Endothelial cell of umbilical vein (primary cell): ENCODE results near the gene STIM1. TPM values are rescaled to one million over a fixed set of nuclear protein-coding genes. Genes with fewer than 3 reads are reported as not detected.

Experiments used
- BruUV-seq: library from RNA; stranded (reverse); fragments of 400-500 nt; replicated peaks from 2 replicates; lab custom pipeline; 2021; lab: Mats Ljungman, UMichigan
- CTCF ChIA-PET: fragments of 300-600, 350-600 bp; sonication (Branson Sonifier 250); formaldehyde crosslinking; loops from one replicate; lab custom pipeline; 2021; ENCODE audit warnings: antibody characterized with exemption, inconsistent platforms; lab: Charles Lee
- POLR2A ChIA-PET: fragments of 300-600, 350-600 bp; sonication (Branson Sonifier 250); formaldehyde crosslinking; loops from one replicate; lab custom pipeline; 2021; ENCODE audit warnings: antibody characterized with exemption, inconsistent platforms; lab: Charles Lee
- DNase-seq: peaks from one replicate; pipeline ENCODE4 v3.0.0-alpha.2; 2011; ENCODE audit warnings: low read depth, low spot score
- FAIRE-seq: peaks from 2 replicates; lab custom pipeline; 2011; peaks lifted over from hg19 to GRCh38; lab: Jason Lieb, UNC
- H2AFZ ChIP-seq: 2 replicates; pipeline ENCODE4 v1.6.0; 2012; ENCODE audit warnings: low read depth, low read length, control low read depth, inconsistent platforms
- H3K27ac ChIP-seq: 2 replicates; pipeline ENCODE4 v1.5.1; 2011; ENCODE audit warnings: low read depth, mild to moderate bottlenecking, control low read depth, low read length, moderate library complexity; ENCODE audit not compliant: insufficient read depth
- H3K27me3 ChIP-seq, 2 experiments: 2 replicates each; pipeline versions ENCODE4 v1.6.0 to v1.6.1; 2011; ENCODE audit warnings: low read length in 2 of 2, mixed read lengths in 1 of 2; ENCODE audit not compliant: control insufficient read depth in 2 of 2, insufficient read depth in 2 of 2
- H3K36me3 ChIP-seq, 2 experiments: 2 replicates in 1 of 2; 3 replicates in 1 of 2; pipeline ENCODE4 v1.5.1; 2011; ENCODE audit warnings: low read length in 2 of 2, mild to moderate bottlenecking in 1 of 2, moderate library complexity in 1 of 2; ENCODE audit not compliant: control insufficient read depth in 2 of 2, insufficient read depth in 2 of 2; ENCODE audit errors: extremely low read depth in 1 of 2
- H3K4me1 ChIP-seq: 3 replicates; pipeline ENCODE4 v1.5.1; 2011; ENCODE audit warnings: mild to moderate bottlenecking, low read length; ENCODE audit not compliant: control insufficient read depth, insufficient read depth; ENCODE audit errors: extremely low read depth
- H3K4me2 ChIP-seq: 2 replicates; pipeline ENCODE4 v1.6.1; 2011; ENCODE audit warnings: low read length, control low read depth, mixed read lengths; ENCODE audit not compliant: insufficient read depth
- H3K4me3 ChIP-seq, 3 experiments: fragments of 200-600 bp in 1 of 3; sonication (generic), shearing (Covaris generic) in 1 of 3; replicated peaks in 1 of 3; 2 replicates each; pipeline ENCODE4 v1.5.1; 2011 to 2016; ENCODE audit warnings: control low read depth in 3 of 3, low read length in 3 of 3, mild to moderate bottlenecking in 2 of 3, inconsistent platforms in 1 of 3, low read depth in 1 of 3, moderate library complexity in 1 of 3; ENCODE audit not compliant: insufficient read depth in 1 of 3
- H3K79me2 ChIP-seq: 2 replicates; pipeline ENCODE4 v1.6.0; 2012; ENCODE audit warnings: low read length, inconsistent platforms; ENCODE audit not compliant: control insufficient read depth, insufficient read depth
- H3K9ac ChIP-seq: replicated peaks from 2 replicates; pipeline ENCODE3; 2011; ENCODE audit warnings: low read length, control low read depth; ENCODE audit not compliant: insufficient read depth; ENCODE audit errors: extremely low read depth
- H3K9me1 ChIP-seq: replicated peaks from 3 replicates; pipeline ENCODE4 v1.6.0; 2011; ENCODE audit warnings: mild to moderate bottlenecking, low read length; ENCODE audit not compliant: control insufficient read depth, insufficient read depth; ENCODE audit errors: extremely low read depth
- H3K9me3 ChIP-seq: replicated peaks from 2 replicates; pipeline ENCODE4 v1.5.1; 2012; ENCODE audit warnings: low read length, inconsistent platforms; ENCODE audit not compliant: control insufficient read depth, insufficient read depth
- H4K20me1 ChIP-seq: replicated peaks from 2 replicates; pipeline ENCODE3; 2011; ENCODE audit warnings: mild to moderate bottlenecking, low read length; ENCODE audit not compliant: control insufficient read depth, insufficient read depth; ENCODE audit errors: extremely low read depth
- CTCF ChIP-seq, 2 donors: IDR thresholded peaks; 1 replicate in 1 of 2; 2 replicates in 1 of 2; pipeline ENCODE4 v1.5.1; 2011; ENCODE audit warnings: low read length in 2 of 2, mild to moderate bottlenecking in 2 of 2, moderate library complexity in 2 of 2, control low read depth in 1 of 2, inconsistent platforms in 1 of 2, low read depth in 1 of 2; ENCODE audit not compliant: insufficient read depth in 1 of 2; ENCODE audit errors: extremely low read depth in 1 of 2
- EZH2 ChIP-seq: IDR thresholded peaks from 2 replicates; pipeline ENCODE4 v1.6.1; 2012; ENCODE audit warnings: borderline replicate concordance, low read depth, mild to moderate bottlenecking, moderate library complexity, low read length, inconsistent platforms; ENCODE audit not compliant: severe bottlenecking
- FOS ChIP-seq: IDR thresholded peaks from 2 replicates; pipeline ENCODE4 v1.6.1; 2011; ENCODE audit warnings: mild to moderate bottlenecking, low read length, moderate library complexity, borderline replicate concordance; ENCODE audit not compliant: insufficient read depth
- GATA2 ChIP-seq: IDR thresholded peaks from 2 replicates; pipeline ENCODE4 v1.7.0; 2011; ENCODE audit warnings: low read depth, mild to moderate bottlenecking, moderate library complexity, mixed read lengths, low read length; ENCODE audit not compliant: insufficient read length, insufficient read depth
- JUN ChIP-seq: IDR thresholded peaks from 2 replicates; pipeline ENCODE4 v1.6.1; 2011; ENCODE audit warnings: borderline replicate concordance, low read depth; ENCODE audit not compliant: insufficient read length, insufficient read depth
- MAX ChIP-seq: IDR thresholded peaks from 2 replicates; pipeline ENCODE4 v1.6.1; 2011; ENCODE audit not compliant: insufficient read depth, insufficient read length
- MYC ChIP-seq: IDR thresholded peaks from one replicate; pipeline ENCODE4 v1.6.1; 2011; ENCODE audit warnings: mild to moderate bottlenecking, low read depth, low read length
- POLR2A ChIP-seq: IDR thresholded peaks from 2 replicates; pipeline ENCODE4 v1.6.1; 2012; ENCODE audit warnings: low read depth, mild to moderate bottlenecking, control low read depth, low read length
- POLR2AphosphoS5 ChIP-seq: IDR thresholded peaks from 2 replicates; pipeline ENCODE4 v1.6.1; 2012; ENCODE audit warnings: low read depth, mild to moderate bottlenecking, control low read depth, low read length, moderate library complexity; ENCODE audit not compliant: insufficient read depth
- dilution Hi-C: fragments of 300-500 bp; cut with MboI; formaldehyde crosslinking; loops from one replicate; pipeline ENCODE4 v1.15.0; 2019; ENCODE audit warnings: low sequenced_read_pairs; ENCODE audit not compliant: extremely low pct_ligation_motif_present
- intact Hi-C: fragments of 100-400 bp; cut with micrococcal nuclease; formaldehyde crosslinking; loops from one replicate; pipeline ENCODE4 v1.10.0; 2022
- polyA plus RNA-seq, 4 experiments: library from polyadenylated mRNA; depleted of rRNA in 3 of 4; stranded (reverse) in 3 of 4; unstranded in 1 of 4; fragments of >200 nt; gene quantifications; 2 replicates each; pipeline versions ENCODE4 v1.2.1 to v1.2.3, GENCODE V29; 2011 to 2012; ENCODE audit warnings: missing spikeins in 1 of 4
- total RNA-seq: library from RNA; stranded (reverse); gene quantifications from 2 replicates; pipeline ENCODE4 v1.2.3, GENCODE V29; 2021

The STIM1 gene
- total and polyA plus RNA-seq, 2 donors (not counting 3 experiments of a cell fraction or from before 2014, with no cell fraction given) = 32.7 to 33.4 TPM

- intact Hi-C loops (no loop called here), dilution Hi-C loops (no loop called here)
- Histone ChIP-seq H3K27me3 (no peaks in the 10 kb centered on the region), H3K9me3 (no peaks in the 10 kb centered on the region), H3K4me2 (no peak overlapping the region), H2AFZ (no peak overlapping the region), H4K20me1 (peaks cover 2% of the 10 kb centered on the region), H3K9me1 (no peaks in the 10 kb centered on the region), H3K9ac (no peak overlapping the region), H3K36me3 (no peaks in the 10 kb centered on the region), H3K27ac (no peak overlapping the region), H3K4me3 (no peak overlapping the region), H3K79me2 (no peaks in the 10 kb centered on the region), H3K4me1 (no peaks in the 10 kb centered on the region)
- FAIRE-seq = no peak
- no peak for DNase-seq
- ChIA-PET CTCF (interaction anchor here (0.9 to 4.1 kb wide), 9 partner anchors 10 to 145 kb away, joined by 3 to 31 read pairs (median 4); partner anchors contain the start of gene STIM1), POLR2A (no interaction called here)
- TF ChIP-seq FOS (no peak), POLR2AphosphoS5 (no peak), MAX (no peak), CTCF (IDR thresholded peaks at IDR 0.05; ENCODE audit: extremely low read depth in 1 of 2, insufficient read depth in 1 of 2, low read depth in 1 of 2, low read length in 2 of 2) (no peak), POLR2A (no peak), JUN (no peak), MYC (no peak), GATA2 (no peak), EZH2 (no peak)
- BruUV-seq = no TSS peak
Observed at GRCh38 chr11:3927129-3927796, 71.8 kb downstream of the STIM1 start.
